ENCODE results near the gene GIMAP7. TPM values are rescaled to one million over a fixed set of nuclear protein-coding genes. Genes with fewer than 3 reads are reported as not detected.

GIMAP7 gene
- total RNA-seq, 6 experiments from 2014 or later, result not detected

DNA sequence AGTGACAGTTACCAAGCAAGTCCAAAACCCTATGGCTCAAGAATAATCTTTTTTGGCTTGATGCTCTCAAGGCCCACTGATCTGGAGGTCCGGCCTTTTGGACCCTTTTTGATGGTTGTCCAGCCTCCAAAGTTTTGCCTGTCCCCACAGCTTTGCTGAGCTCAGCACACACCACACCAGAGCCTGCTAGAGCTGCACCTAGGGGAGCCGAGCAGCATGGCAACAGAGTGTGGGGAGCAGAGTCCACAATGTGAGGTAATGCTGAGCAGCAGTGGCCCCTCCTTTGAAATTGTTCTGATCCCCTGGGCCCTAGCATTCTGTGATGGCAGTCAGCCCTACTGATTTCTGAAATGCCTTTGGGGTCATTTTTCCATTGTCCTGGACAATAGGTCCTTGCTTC is 9.3 kb downstream of the GIMAP7 start:
- no peak for DNase-seq
- Mint-ChIP-seq H3K4me1 (ENCODE audit: low read depth) (no peaks in the 10 kb centered on the region), H3K27ac (no peak overlapping the region), H3K4me3 (no peak overlapping the region), H3K9me3 (peaks cover 40% of the 10 kb centered on the region), H3K36me3 (ENCODE audit: low read depth) (no peaks in the 10 kb centered on the region), H3K27me3 (ENCODE audit: insufficient read depth) (no peaks in the 10 kb centered on the region)
- TF ChIP-seq CTCF (IDR thresholded peaks at IDR 0.05), result no peak

DNA sequence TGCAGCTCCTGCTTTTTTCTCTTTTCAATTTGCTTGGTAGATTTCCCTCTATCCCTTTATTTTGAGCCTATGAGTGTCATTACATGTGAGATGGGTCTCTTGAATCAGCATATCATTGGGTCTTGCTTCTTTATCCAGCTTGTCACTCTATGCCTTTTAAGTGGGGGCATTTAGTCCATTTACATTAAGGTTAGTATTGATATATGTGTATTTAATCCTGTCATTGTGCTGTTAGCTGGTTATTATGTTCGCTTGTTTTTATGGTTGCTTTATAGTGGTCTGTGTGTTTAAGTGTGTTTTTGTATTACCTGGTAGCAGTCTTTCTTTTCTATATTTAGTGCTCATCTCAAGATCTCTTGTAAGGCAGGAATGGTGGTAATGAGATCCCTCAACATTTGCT is 17.0 kb downstream of the GIMAP7 start:
- Mint-ChIP-seq H3K4me3 (no peak overlapping the region), H3K9me3 (peaks cover 62% of the 10 kb centered on the region), H3K36me3 (ENCODE audit: low read depth) (no peaks in the 10 kb centered on the region), H3K27ac (no peak overlapping the region), H3K4me1 (ENCODE audit: low read depth) (no peaks in the 10 kb centered on the region), H3K27me3 (ENCODE audit: insufficient read depth) (no peaks in the 10 kb centered on the region; the same call in 1 of the 2 replicates)
- TF ChIP-seq CTCF (IDR thresholded peaks at IDR 0.05), result no peak
- no peak for DNase-seq

- Mint-ChIP-seq H3K36me3 (ENCODE audit: low read depth) (no peaks in the 10 kb centered on the region), H3K4me1 (ENCODE audit: low read depth) (no peaks in the 10 kb centered on the region), H3K4me3 (no peak overlapping the region), H3K27me3 (ENCODE audit: insufficient read depth) (peaks cover 1% of the 10 kb centered on the region; the same call in 1 of the 2 replicates), H3K27ac (no peak overlapping the region), H3K9me3 (peaks cover 75% of the 10 kb centered on the region)
- TF ChIP-seq CTCF (IDR thresholded peaks at IDR 0.05), result no peak
- no peak for DNase-seq
These were observed 23.6 kb downstream of the GIMAP7 start for GRCh38 chr7:150538259-150538658.

DNA sequence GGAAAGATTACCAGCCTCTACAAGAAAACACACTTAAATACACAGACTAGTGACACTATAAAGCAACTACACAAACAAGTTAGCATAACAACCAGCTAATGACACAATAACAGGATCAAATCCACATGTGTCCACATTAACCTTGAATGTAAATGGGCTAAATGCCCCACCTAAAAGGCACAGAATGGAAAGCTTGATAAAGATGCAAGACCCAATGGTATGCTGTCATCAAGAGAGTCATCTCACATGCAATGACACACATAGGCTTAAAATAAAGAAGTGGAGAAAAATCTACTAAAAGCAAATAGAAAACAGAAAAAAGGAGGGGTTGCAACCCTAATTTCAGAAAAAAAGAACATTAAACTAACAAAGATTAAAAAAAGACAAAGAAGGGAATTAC is 38.5 kb downstream of the GIMAP7 start:
- H3K27me3 Mint-ChIP-seq (ENCODE audit: insufficient read depth), result no peaks in the 10 kb centered on the region
- TF ChIP-seq CTCF (IDR thresholded peaks at IDR 0.05), result no peak
- no peaks in the 10 kb centered on the region for H3K4me1 Mint-ChIP-seq (ENCODE audit: low read depth)
- H3K9me3 Mint-ChIP-seq, result peaks cover 52% of the 10 kb centered on the region
- no peaks in the 10 kb centered on the region; the same call in 1 of the 2 replicates for H3K36me3 Mint-ChIP-seq (ENCODE audit: low read depth)
- no peak overlapping the region for H3K4me3 Mint-ChIP-seq
- no peak overlapping the region for H3K27ac Mint-ChIP-seq
- no peak for DNase-seq

DNA sequence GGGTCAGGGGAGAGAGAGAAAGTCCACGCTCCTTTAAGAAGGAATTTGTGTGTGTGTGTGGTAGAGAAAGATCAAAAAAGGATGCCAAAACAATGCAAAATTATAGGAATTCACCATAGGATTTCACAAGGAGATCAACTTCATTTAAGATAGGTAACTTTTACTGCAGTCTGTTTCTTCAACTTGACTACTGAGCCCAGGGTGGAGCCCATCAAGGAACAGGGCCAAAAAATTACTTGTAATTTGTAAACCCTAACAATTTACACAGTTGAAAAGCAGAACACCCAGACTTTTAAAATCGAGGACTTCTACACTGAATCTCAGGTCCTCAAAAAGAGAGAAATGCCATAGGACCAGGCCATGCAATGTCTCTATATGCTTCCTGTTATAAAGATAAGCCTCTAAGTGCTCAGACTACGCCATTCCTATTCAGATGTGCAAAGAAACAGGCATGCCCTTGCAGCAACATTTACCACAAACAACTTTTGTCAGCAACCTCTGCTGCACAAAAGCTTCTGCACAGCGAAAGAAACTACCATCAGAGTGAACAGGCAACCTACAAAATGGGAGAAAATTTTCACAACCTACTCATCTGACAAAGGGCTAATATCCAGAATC is 42.0 kb downstream of the GIMAP7 start:
- TF ChIP-seq CTCF (IDR thresholded peaks at IDR 0.05), result no peak
- DNase-seq, result no peak
- Mint-ChIP-seq H3K9me3 (peaks cover 68% of the 10 kb centered on the region), H3K36me3 (ENCODE audit: low read depth) (no peaks in the 10 kb centered on the region; the same call in 1 of the 2 replicates), H3K4me1 (ENCODE audit: low read depth) (no peaks in the 10 kb centered on the region), H3K4me3 (no peak overlapping the region), H3K27me3 (ENCODE audit: insufficient read depth) (no peaks in the 10 kb centered on the region), H3K27ac (no peak overlapping the region)

All from HFFc6 (cell line).